Measurements from ENCODE around the gene ACAN. TPM values are rescaled to one million over a fixed set of nuclear protein-coding genes. Genes with fewer than 3 reads are reported as not detected.

ACAN gene
- total RNA-seq = not detected

GRCh38 chr15:88803241-88803919 lies at the start of gene ACAN:
ACAN (plus strand) TSS chr15:88803436; CDS start chr15:88836207, 32,771 bp downstream.

GRCh38 chr15:88894819-88895767 lies 91.9 kb downstream of the ACAN start, which contains the start of gene HAPLN3:
HAPLN3 (minus strand) TSS chr15:88895544; CDS start chr15:88887298, 8,246 bp downstream.

GRCh38 chr15:88913017-88913849 lies 110.0 kb downstream of the ACAN start, which contains the start of gene MFGE8:
MFGE8 (minus strand) TSS chr15:88913379; CDS start chr15:88913319, 60 bp downstream.

Other genes starting within 250 kb of the ACAN start
- gene AEN, start 182.1 kb upstream of the ACAN start, total RNA-seq = 10 to 100 TPM; 39.6 to 40.3 TPM
- 100 to 1,000 TPM; 149 to 152 TPM for gene ISG20, start 164.4 kb upstream of the ACAN start, total RNA-seq
- 100 to 1,000 TPM; 119 to 123 TPM for gene HAPLN3, start 92.1 kb downstream of the ACAN start, total RNA-seq
- gene MFGE8, start 109.9 kb downstream of the ACAN start, total RNA-seq = 10 to 100 TPM; 60.5 to 61.2 TPM

Data from activated naive CD4-positive, alpha-beta T cell treated with anti-CD3 and anti-CD28 coated beads, Interleukin-2, amount 10 ng/mL, durations not matched to agents 5 hours and 36 hours (primary cell).